ENCODE results near the gene ABCA7. TPM values are rescaled to one million over a fixed set of nuclear protein-coding genes. Genes with fewer than 3 reads are reported as not detected.

The ABCA7 gene
- total and polyA plus RNA-seq, 2 of the 13 experiments (the other 11 are each of a cell fraction or from before 2014, with no cell fraction given) = 4.4 to 32.4 TPM

DNA sequence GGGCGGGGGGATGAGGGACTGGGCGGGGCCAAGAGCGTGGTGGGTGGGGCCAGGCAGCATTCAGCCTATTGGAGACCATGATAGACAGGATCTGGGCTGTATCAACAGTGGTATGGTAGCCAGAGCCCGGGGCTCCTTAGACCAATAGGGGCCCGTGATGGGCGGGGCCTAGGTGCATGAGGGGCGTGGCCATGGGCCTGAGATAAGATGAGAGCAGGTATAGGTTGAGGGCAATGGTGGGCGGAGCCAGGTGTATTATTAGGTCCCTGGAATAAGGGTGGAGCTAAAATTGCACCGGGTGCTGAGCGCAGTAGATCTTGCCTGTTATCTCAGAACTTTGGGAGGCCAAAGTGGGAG, 5.3 kb downstream of the ABCA7 start:
- intact Hi-C loops (cut with micrococcal nuclease; ENCODE audit: unreplicated experiment) = no loop called here
- in situ Hi-C loops (cut with HindIII; ENCODE audit: extremely low pct_ligation_motif_present, low pct_unique_long_range_greater_than_20kb) = no loop called here
- ChIA-PET POLR2A (interaction anchor here (2.6 kb wide), 1 partner anchor 18 kb away, joined by 18 read pairs; the partner anchor contains the start of gene CNN2), CTCF (ENCODE audit: low intra/inter-chr PET ratio, low total read pairs) (no interaction called here)
- WGBS (ENCODE audit: low lambda C conversion rate) = 65% methylated on average over 7 of the region's 10 CpGs
- ATAC-seq (peak; percentile 61), FAIRE-seq (peak; percentile 50), DNase-seq (ENCODE audit: low spot score) (peak; percentile 89)
- no peak overlapping the region for H3K4me3 ChIP-seq (replicated peaks in 1 of 3; ENCODE audit: insufficient read depth in 1 of 3, low read depth in 2 of 3, low read length in 3 of 3)
- no peaks in the 10 kb centered on the region for H3K36me3 ChIP-seq (replicated peaks in 1 of 2; ENCODE audit: control insufficient read depth in 1 of 2, insufficient read depth in 2 of 2, low read length in 2 of 2)
- no peak overlapping the region for H2AFZ ChIP-seq (ENCODE audit: low read length)
- H3K27ac ChIP-seq (ENCODE audit: extremely low read length, insufficient read depth, low read length) = no peak overlapping the region
- H3K9ac ChIP-seq (ENCODE audit: insufficient read depth, low read depth, low read length) = no peak overlapping the region
- BruUV-seq (replicated peaks) = no TSS peak
- no peaks in the 10 kb centered on the region for H3K79me2 ChIP-seq (ENCODE audit: insufficient read depth, low read length)
- H3K4me1 ChIP-seq (ENCODE audit: insufficient read depth, low read length) = peaks cover 39% of the 10 kb centered on the region
- H3K4me2 ChIP-seq (ENCODE audit: low read depth, low read length) = no peak overlapping the region
- no peaks in the 10 kb centered on the region for H4K20me1 ChIP-seq (ENCODE audit: insufficient read depth, low read length)
- TF ChIP-seq NFYB (CRISPR knock-in tag; IDR thresholded peaks at IDR 0.05) (peak; percentile 68), NFYC (CRISPR knock-in tag; IDR thresholded peaks at IDR 0.05) (peak; percentile 74), TARDBP (CRISPR knock-in tag; IDR thresholded peaks at IDR 0.05) (no peak), POLR2AphosphoS5 (IDR thresholded peaks at IDR 0.05; ENCODE audit: low read depth, low read length) (peak; percentile 35; the same call in 1 of the 2 replicates), SP2 (CRISPR knock-in tag; IDR thresholded peaks at IDR 0.05) (peak; percentile 55), NFRKB (IDR thresholded peaks at IDR 0.05) (no peak), ZFYVE20 (CRISPR knock-in tag; IDR thresholded peaks at IDR 0.05; ENCODE audit: borderline replicate concordance, low read depth) (no peak), SP1 (IDR thresholded peaks at IDR 0.05) (no peak), SP1 (CRISPR knock-in tag; IDR thresholded peaks at IDR 0.05) (peak; percentile 80)
- TF ChIP-seq, protein P1, sequence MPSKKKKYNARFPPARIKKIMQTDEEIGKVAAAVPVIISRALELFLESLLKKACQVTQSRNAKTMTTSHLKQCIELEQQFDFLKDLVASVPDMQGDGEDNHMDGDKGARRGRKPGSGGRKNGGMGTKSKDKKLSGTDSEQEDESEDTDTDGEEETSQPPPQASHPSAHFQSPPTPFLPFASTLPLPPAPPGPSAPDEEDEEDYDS (CRISPR knock-in tag; IDR thresholded peaks at IDR 0.05) = peak; percentile 93
- TF ChIP-seq, protein P2, sequence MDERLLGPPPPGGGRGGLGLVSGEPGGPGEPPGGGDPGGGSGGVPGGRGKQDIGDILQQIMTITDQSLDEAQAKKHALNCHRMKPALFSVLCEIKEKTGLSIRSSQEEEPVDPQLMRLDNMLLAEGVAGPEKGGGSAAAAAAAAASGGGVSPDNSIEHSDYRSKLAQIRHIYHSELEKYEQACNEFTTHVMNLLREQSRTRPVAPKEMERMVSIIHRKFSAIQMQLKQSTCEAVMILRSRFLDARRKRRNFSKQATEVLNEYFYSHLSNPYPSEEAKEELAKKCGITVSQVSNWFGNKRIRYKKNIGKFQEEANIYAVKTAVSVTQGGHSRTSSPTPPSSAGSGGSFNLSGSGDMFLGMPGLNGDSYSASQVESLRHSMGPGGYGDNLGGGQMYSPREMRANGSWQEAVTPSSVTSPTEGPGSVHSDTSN (CRISPR knock-in tag; IDR thresholded peaks at IDR 0.05) = peak; percentile 51; the same call in 1 of the 2 replicates
- no peaks in the 10 kb centered on the region for H3K27me3 ChIP-seq (ENCODE audit: control insufficient read depth in 1 of 2, insufficient read depth in 2 of 2, low read length in 2 of 2)
- H3K9me3 ChIP-seq (ENCODE audit: low read length) = no peaks in the 10 kb centered on the region

Data from HepG2 (cell line).